ENCODE results near the gene CLEC5A.

Gene CLEC5A

DNA sequence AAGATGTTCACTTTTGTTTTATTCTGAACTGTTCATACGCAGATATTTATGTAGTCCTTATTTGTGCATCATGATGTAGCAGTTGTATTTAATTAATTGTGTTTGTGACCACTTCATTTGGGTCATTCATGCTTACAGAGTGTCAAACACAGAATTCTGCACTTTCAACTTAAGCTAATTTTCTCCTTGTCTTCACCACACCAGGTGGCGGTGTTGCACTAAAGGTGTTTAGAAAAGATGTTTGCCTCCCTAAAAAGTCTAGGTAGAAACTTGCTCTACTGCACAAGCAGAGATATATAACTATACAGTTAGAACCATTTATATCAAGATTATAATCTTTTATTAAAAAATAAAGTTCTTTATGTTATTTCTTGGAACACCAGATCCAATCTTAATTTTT is 28.1 kb upstream of the CLEC5A start:
- TF ChIP-seq, protein P1, sequence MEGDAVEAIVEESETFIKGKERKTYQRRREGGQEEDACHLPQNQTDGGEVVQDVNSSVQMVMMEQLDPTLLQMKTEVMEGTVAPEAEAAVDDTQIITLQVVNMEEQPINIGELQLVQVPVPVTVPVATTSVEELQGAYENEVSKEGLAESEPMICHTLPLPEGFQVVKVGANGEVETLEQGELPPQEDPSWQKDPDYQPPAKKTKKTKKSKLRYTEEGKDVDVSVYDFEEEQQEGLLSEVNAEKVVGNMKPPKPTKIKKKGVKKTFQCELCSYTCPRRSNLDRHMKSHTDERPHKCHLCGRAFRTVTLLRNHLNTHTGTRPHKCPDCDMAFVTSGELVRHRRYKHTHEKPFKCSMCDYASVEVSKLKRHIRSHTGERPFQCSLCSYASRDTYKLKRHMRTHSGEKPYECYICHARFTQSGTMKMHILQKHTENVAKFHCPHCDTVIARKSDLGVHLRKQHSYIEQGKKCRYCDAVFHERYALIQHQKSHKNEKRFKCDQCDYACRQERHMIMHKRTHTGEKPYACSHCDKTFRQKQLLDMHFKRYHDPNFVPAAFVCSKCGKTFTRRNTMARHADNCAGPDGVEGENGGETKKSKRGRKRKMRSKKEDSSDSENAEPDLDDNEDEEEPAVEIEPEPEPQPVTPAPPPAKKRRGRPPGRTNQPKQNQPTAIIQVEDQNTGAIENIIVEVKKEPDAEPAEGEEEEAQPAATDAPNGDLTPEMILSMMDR (IDR thresholded peaks at IDR 0.05; ENCODE audit: unreplicated experiment in 3 of 3): peak in 2 of 3 experiments; percentile 24 to 44
- Mint-ChIP-seq H3K9me3 (peaks cover 2% of the 10 kb centered on the region), H3K4me3 (no peak overlapping the region), H3K27me3 (ENCODE audit: low read depth) (peaks cover 6% of the 10 kb centered on the region), H3K36me3 (ENCODE audit: low read depth) (no peaks in the 10 kb centered on the region), H3K27ac (no peak overlapping the region), H3K4me1 (no peaks in the 10 kb centered on the region)

DNA sequence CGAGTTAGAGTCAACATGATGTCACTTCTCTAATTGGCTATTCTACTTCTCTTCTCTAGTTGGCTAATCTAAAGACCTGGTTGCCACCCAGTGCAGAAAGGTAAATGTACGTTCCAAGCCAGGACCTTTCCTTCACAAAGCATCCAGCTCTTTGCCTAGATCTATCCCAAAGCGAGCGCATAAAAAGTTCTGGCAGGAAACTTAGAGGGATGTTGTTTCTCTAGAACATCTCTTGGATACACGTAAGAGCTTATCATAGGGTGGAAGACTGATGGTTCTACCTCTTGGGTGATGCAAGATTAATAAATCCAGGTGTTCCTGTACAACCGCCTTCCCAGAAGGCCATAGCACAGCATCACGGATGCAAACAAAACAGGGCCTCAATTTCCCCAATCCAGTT is 26.9 kb upstream of the CLEC5A start, which contains the start of gene TAS2R38:
Gene TAS2R38, minus strand, starts transcription at position 101 of the 400 bp plus-strand sequence. Its CDS starts 84 bp downstream, at position 17.
- TF ChIP-seq, protein P1 (IDR thresholded peaks at IDR 0.05; ENCODE audit: unreplicated experiment in 3 of 3): no peak
- Mint-ChIP-seq H3K27ac (no peak within 1 kb of the TSS), H3K4me3 (no peak within 1 kb of the TSS), H3K4me1 (no peaks in the 10 kb centered on the region), H3K9me3 (no peaks in the 10 kb centered on the region), H3K27me3 (ENCODE audit: low read depth) (peaks cover 6% of the 10 kb centered on the region), H3K36me3 (ENCODE audit: low read depth) (no peaks in the 10 kb centered on the region)

DNA sequence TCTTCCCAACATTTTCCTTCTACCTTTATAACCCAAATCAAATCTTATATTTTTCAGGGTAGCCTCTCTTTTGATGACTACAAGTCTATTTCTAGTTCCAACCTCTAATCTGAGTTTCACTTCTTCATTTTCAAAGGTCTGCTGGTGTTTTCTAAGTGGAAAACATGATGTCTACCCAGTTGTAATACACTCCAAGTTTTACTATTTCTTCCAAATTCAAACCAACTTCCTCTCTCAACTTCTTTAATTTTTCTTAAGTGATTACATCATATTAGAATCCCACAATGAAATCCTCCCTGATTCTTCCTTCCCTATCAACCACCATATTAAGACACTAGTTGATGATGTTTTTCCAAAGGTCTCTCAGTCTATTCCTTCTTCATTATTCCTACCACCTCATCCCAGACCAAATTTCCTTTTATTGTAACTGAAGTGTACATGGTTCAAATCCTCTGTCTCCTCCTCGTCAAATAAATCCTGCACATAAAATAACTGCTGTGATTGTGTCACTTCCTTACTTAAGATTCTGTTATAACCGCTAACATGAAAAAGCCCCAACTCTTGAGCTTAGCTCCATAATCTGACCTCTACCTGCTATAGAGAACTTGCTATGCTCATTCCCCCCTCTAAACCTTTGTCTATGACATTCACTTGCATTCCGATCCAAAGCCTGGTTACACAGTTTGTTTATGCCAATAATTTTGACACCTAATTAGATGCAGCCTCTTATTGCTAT is 14.1 kb upstream of the CLEC5A start:
- Mint-ChIP-seq H3K4me3 (no peak overlapping the region), H3K9me3 (peaks cover 6% of the 10 kb centered on the region), H3K27ac (no peak overlapping the region), H3K27me3 (ENCODE audit: low read depth) (no peaks in the 10 kb centered on the region), H3K4me1 (no peaks in the 10 kb centered on the region), H3K36me3 (ENCODE audit: low read depth) (no peaks in the 10 kb centered on the region)
- TF ChIP-seq, protein P1 (IDR thresholded peaks at IDR 0.05; ENCODE audit: unreplicated experiment in 3 of 3): no peak

DNA sequence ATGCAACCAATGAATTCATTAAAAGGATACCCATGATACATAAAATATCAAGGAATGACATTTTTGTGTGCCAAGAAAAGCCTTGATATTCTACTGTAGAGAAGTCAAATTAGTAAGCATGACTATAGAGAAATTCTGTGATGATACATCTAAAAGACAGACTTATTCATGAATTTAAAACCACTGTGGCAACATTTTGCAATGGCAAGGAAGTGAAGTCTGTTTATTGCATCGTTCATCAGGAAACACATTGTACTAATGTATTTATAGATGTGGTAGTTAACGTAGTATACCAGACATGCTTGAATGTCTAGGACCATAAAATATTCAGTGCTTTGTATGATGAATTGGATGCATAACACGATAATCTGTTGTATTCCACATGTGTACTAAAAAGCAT is 9.3 kb upstream of the CLEC5A start:
- H3K27ac Mint-ChIP-seq: no peak overlapping the region
- no peak overlapping the region for H3K4me3 Mint-ChIP-seq
- no peaks in the 10 kb centered on the region for H3K27me3 Mint-ChIP-seq (ENCODE audit: low read depth)
- H3K9me3 Mint-ChIP-seq: no peaks in the 10 kb centered on the region
- no peaks in the 10 kb centered on the region for H3K36me3 Mint-ChIP-seq (ENCODE audit: low read depth)
- TF ChIP-seq, protein P1 (IDR thresholded peaks at IDR 0.05; ENCODE audit: unreplicated experiment in 3 of 3): no peak
- H3K4me1 Mint-ChIP-seq: no peaks in the 10 kb centered on the region

DNA sequence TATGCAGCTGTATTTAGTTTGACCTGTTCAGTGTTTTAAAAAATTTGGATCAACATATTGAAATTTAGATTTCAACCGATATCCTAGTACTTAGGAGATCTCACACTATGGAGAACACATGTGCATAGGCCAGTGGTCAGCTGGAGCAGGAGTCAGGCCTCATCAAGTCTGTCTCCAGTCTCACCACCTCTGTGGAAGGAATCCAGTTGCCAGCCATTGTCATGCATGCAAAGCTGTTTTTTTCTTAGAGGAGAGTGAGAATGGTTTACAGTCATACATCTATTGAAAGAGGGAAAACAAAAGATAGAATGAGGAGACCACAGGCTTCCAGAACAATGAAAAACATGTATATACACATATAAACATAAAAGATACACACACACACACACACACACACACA is 7.6 kb upstream of the CLEC5A start:
- H3K27me3 Mint-ChIP-seq (ENCODE audit: low read depth): no peaks in the 10 kb centered on the region
- H3K9me3 Mint-ChIP-seq: no peaks in the 10 kb centered on the region
- TF ChIP-seq, protein P1 (IDR thresholded peaks at IDR 0.05; ENCODE audit: unreplicated experiment in 3 of 3): no peak
- H3K4me1 Mint-ChIP-seq: no peaks in the 10 kb centered on the region
- H3K4me3 Mint-ChIP-seq: no peak overlapping the region
- H3K27ac Mint-ChIP-seq: no peak overlapping the region
- no peaks in the 10 kb centered on the region for H3K36me3 Mint-ChIP-seq (ENCODE audit: low read depth)

DNA sequence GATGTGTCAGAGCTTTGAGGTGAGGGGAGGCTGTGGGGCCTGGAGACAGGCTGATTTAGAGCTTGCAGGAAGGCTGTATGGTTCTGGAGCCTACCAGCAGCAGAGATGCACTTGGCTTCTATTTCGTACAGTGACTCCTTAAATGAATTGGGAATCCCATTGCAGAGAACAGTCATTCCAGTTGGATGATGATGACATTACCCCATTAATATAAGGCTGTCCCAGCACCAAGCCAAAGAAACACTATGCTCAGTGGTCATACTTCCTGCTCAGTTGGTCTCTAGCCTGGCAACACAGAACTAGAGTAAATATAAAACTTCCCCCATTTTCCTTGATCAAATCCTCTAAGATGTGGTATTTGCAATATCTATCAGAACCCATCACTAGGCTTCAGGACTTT is 5.7 kb upstream of the CLEC5A start:
- Mint-ChIP-seq H3K9me3 (no peaks in the 10 kb centered on the region), H3K27ac (no peak overlapping the region), H3K27me3 (ENCODE audit: low read depth) (no peaks in the 10 kb centered on the region), H3K36me3 (ENCODE audit: low read depth) (no peaks in the 10 kb centered on the region), H3K4me1 (no peaks in the 10 kb centered on the region), H3K4me3 (no peak overlapping the region)
- TF ChIP-seq, protein P1 (IDR thresholded peaks at IDR 0.05; ENCODE audit: unreplicated experiment in 3 of 3): no peak
